PC-9 (cell line): ENCODE measurements around the gene RNF10.

Experiments
- EZH2 ChIP-seq: fragments of 200-600 bp; sonication (generic); IDR thresholded peaks from 2 replicates; pipeline ENCODE4 v1.8.0; 2017; ENCODE audit warnings: antibody characterized with exemption, low read depth
- TF ChIP-seq, protein P1 (sequence below): fragments of 200-600 bp; sonication (generic); conservative IDR thresholded peaks from 2 replicates; pipeline ENCODE4 v1.6.1; 2017; ENCODE audit warnings: mixed run types, antibody characterized with exemption, mild to moderate bottlenecking, moderate library complexity

DNA sequence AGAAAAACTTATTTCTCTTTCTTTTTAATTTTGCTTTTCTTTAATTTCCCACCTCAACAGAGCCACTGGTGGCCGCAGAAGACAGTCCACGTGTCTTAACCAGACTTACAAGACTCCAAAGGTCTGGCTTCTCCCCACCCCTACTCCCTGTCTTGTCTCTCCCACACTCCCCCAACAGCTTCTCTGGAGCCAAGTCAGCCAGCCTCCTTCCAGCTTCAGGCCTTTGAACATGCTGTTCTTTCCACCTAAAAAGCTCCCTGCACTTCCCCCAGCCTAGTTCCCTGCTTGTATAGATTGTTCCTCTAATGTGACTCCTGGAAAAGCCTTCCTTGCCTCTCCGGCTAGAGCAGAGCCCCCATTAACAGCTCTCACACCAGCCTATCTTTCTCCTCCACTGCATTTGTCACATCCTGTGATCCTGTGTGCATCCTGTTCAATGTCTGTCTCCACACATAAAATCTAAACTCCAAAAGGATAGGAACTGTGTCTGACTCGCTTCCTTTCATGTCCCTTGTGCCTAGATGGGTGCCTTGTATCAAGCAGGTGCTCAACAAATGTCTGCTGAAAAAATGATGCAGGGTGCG lies 46.0 kb upstream of the RNF10 start:
- TF ChIP-seq, protein P1, sequence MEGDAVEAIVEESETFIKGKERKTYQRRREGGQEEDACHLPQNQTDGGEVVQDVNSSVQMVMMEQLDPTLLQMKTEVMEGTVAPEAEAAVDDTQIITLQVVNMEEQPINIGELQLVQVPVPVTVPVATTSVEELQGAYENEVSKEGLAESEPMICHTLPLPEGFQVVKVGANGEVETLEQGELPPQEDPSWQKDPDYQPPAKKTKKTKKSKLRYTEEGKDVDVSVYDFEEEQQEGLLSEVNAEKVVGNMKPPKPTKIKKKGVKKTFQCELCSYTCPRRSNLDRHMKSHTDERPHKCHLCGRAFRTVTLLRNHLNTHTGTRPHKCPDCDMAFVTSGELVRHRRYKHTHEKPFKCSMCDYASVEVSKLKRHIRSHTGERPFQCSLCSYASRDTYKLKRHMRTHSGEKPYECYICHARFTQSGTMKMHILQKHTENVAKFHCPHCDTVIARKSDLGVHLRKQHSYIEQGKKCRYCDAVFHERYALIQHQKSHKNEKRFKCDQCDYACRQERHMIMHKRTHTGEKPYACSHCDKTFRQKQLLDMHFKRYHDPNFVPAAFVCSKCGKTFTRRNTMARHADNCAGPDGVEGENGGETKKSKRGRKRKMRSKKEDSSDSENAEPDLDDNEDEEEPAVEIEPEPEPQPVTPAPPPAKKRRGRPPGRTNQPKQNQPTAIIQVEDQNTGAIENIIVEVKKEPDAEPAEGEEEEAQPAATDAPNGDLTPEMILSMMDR, result no peak
- TF ChIP-seq EZH2, result no peak
